ENCODE results near the gene TMIGD1. TPM values are rescaled to one million over a fixed set of nuclear protein-coding genes. Genes with fewer than 3 reads are reported as not detected.

Gene TMIGD1
- polyA plus RNA-seq, 1 of the 3 experiments (the other 2 are of a cell fraction), result not detected

GRCh38 chr17:30377574-30378240 is 43.9 kb upstream of the TMIGD1 start (continued):
- TF ChIP-seq, protein P1, sequence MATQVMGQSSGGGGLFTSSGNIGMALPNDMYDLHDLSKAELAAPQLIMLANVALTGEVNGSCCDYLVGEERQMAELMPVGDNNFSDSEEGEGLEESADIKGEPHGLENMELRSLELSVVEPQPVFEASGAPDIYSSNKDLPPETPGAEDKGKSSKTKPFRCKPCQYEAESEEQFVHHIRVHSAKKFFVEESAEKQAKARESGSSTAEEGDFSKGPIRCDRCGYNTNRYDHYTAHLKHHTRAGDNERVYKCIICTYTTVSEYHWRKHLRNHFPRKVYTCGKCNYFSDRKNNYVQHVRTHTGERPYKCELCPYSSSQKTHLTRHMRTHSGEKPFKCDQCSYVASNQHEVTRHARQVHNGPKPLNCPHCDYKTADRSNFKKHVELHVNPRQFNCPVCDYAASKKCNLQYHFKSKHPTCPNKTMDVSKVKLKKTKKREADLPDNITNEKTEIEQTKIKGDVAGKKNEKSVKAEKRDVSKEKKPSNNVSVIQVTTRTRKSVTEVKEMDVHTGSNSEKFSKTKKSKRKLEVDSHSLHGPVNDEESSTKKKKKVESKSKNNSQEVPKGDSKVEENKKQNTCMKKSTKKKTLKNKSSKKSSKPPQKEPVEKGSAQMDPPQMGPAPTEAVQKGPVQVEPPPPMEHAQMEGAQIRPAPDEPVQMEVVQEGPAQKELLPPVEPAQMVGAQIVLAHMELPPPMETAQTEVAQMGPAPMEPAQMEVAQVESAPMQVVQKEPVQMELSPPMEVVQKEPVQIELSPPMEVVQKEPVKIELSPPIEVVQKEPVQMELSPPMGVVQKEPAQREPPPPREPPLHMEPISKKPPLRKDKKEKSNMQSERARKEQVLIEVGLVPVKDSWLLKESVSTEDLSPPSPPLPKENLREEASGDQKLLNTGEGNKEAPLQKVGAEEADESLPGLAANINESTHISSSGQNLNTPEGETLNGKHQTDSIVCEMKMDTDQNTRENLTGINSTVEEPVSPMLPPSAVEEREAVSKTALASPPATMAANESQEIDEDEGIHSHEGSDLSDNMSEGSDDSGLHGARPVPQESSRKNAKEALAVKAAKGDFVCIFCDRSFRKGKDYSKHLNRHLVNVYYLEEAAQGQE (IDR thresholded peaks at IDR 0.05; ENCODE audit: low read depth, low read length), result no peak
- TF ChIP-seq RCOR1 (IDR thresholded peaks at IDR 0.05; ENCODE audit: low read length) (no peak), RFX5 (IDR thresholded peaks at IDR 0.05; ENCODE audit: low read length) (no peak)

- Histone ChIP-seq H3K9me3 (no peaks in the 10 kb centered on the region), H3K36me3 (replicated peaks in 1 of 2; ENCODE audit: control insufficient read depth in 1 of 2, insufficient read depth in 2 of 2, low read length in 1 of 2) (no peaks in the 10 kb centered on the region), H3K4me1 (ENCODE audit: control insufficient read depth in 1 of 2, insufficient read depth in 2 of 2, low read depth in 1 of 2, low read length in 1 of 2) (peaks cover 5 to 19% of the 10 kb centered on the region in 2 experiments; a peak in 3 of 4 replicates), H3K9me2 (no peaks in the 10 kb centered on the region), H2AFZ (ENCODE audit: low read depth) (peak overlapping the region; percentile 14; the same call in 1 of the 2 replicates), H3K79me2 (ENCODE audit: insufficient read depth) (peaks cover 28% of the 10 kb centered on the region), H3K9ac (no peak overlapping the region), H3K27ac (ENCODE audit: low read depth in 2 of 2, low read length in 1 of 2) (no peak overlapping the region), H3K27me3 (ENCODE audit: insufficient read depth) (no peaks in the 10 kb centered on the region), H3K4me3 (ENCODE audit: low read depth in 2 of 2, low read length in 1 of 2) (no peak overlapping the region), H3K4me2 (no peak overlapping the region), H4K20me1 (ENCODE audit: insufficient read depth) (peaks cover 20% of the 10 kb centered on the region; the same call in 1 of the 2 replicates), H3F3A (replicated peaks; ENCODE audit: insufficient read depth) (no peaks in the 10 kb centered on the region)
- WGBS (ENCODE audit: low lambda C conversion rate), result 81% methylated on average over 12 of the region's 12 CpGs
- ChIA-PET POLR2A (no interaction called here), CTCF (interaction anchor here (0.7 kb wide), 1 partner anchor 33 kb away, joined by 3 read pairs; no protein-coding TSS in a partner anchor)
- no peak for DNase-seq
- TF ChIP-seq SMC3 (IDR thresholded peaks at IDR 0.05; ENCODE audit: low read depth, low read length) (no peak), POLR2AphosphoS5 (IDR thresholded peaks at IDR 0.05; ENCODE audit: low read depth, low read length) (no peak), RAD21 (IDR thresholded peaks at IDR 0.05; ENCODE audit: low read length) (no peak), RXRA (IDR thresholded peaks at IDR 0.05; ENCODE audit: borderline replicate concordance, low read depth) (no peak), RCOR1 (IDR thresholded peaks at IDR 0.05; ENCODE audit: low read length) (no peak), MXI1 (IDR thresholded peaks at IDR 0.05; ENCODE audit: low read depth, low read length) (no peak), CTCF (IDR thresholded peaks at IDR 0.05) (no peak), NFIC (IDR thresholded peaks at IDR 0.05; ENCODE audit: borderline replicate concordance) (no peak), EZH2phosphoT487 (IDR thresholded peaks at IDR 0.05; ENCODE audit: borderline replicate concordance, low read depth) (no peak), TEAD4 (IDR thresholded peaks at IDR 0.05; ENCODE audit: borderline replicate concordance, insufficient read depth) (no peak), EP300 (IDR thresholded peaks at IDR 0.05; ENCODE audit: borderline replicate concordance in 1 of 2, low read depth in 1 of 2, low read length in 1 of 2) (no peak)
- TF ChIP-seq, protein P2, sequence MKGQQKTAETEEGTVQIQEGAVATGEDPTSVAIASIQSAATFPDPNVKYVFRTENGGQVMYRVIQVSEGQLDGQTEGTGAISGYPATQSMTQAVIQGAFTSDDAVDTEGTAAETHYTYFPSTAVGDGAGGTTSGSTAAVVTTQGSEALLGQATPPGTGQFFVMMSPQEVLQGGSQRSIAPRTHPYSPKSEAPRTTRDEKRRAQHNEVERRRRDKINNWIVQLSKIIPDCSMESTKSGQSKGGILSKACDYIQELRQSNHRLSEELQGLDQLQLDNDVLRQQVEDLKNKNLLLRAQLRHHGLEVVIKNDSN (IDR thresholded peaks at IDR 0.05; ENCODE audit: borderline replicate concordance, low read depth), result no peak
- TF ChIP-seq, protein P1 (IDR thresholded peaks at IDR 0.05; ENCODE audit: low read depth, low read length), result no peak
- TF ChIP-seq, protein P3, sequence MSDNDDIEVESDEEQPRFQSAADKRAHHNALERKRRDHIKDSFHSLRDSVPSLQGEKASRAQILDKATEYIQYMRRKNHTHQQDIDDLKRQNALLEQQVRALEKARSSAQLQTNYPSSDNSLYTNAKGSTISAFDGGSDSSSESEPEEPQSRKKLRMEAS (IDR thresholded peaks at IDR 0.05; ENCODE audit: low read depth), result no peak
- TF ChIP-seq, protein P4, sequence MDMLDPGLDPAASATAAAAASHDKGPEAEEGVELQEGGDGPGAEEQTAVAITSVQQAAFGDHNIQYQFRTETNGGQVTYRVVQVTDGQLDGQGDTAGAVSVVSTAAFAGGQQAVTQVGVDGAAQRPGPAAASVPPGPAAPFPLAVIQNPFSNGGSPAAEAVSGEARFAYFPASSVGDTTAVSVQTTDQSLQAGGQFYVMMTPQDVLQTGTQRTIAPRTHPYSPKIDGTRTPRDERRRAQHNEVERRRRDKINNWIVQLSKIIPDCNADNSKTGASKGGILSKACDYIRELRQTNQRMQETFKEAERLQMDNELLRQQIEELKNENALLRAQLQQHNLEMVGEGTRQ (IDR thresholded peaks at IDR 0.05; ENCODE audit: borderline replicate concordance, low read depth, low read length), result no peak
These were observed 43.0 kb upstream of the TMIGD1 start for GRCh38 chr17:30376621-30377452.
